Spleen (tissue), 11 donors: ENCODE measurements around the gene OR56B1. TPM values are rescaled to one million over a fixed set of nuclear protein-coding genes. Genes with fewer than 3 reads are reported as not detected.
A peak's percentile ranks its signal among the peaks of the same experiment; 100 is the strongest.

Experiments used
- DNase-seq: peaks from one replicate; pipeline ENCODE4 v3.0.0-alpha.2; 2020
- H3K27ac ChIP-seq, 8 donors: fragments of 200-600 bp; sonication (generic) in 7 of 8; 1 replicate in 4 of 8; 2 replicates in 4 of 8; pipeline versions ENCODE4 v1.5.0 to v1.8.0; 2016 to 2021; ENCODE audit warnings: inconsistent platforms in 4 of 8, mild to moderate bottlenecking in 4 of 8, moderate library complexity in 1 of 8
- H3K27me3 ChIP-seq, 7 donors: fragments of 200-600 bp; sonication (generic) in 6 of 7; replicated peaks in 1 of 7; 1 replicate in 4 of 7; 2 replicates in 3 of 7; pipeline versions ENCODE4 v1.5.0 to v1.8.0; 2016 to 2021; ENCODE audit warnings: inconsistent platforms in 3 of 7, mild to moderate bottlenecking in 1 of 7
- H3K36me3 ChIP-seq, 6 donors: fragments of 200-600 bp; sonication (generic) in 5 of 6; 1 replicate in 4 of 6; 2 replicates in 2 of 6; pipeline versions ENCODE4 v1.5.0 to v1.8.0; 2016 to 2021; ENCODE audit warnings: inconsistent platforms in 2 of 6
- H3K4me1 ChIP-seq, 6 donors: fragments of 200-600 bp; sonication (generic) in 5 of 6; 1 replicate in 3 of 6; 2 replicates in 3 of 6; pipeline versions ENCODE4 v1.5.0 to v1.8.0; 2016 to 2021; ENCODE audit warnings: inconsistent platforms in 3 of 6
- H3K4me3 ChIP-seq, 8 donors: fragments of 200-600 bp; sonication (generic) in 7 of 8; 1 replicate in 4 of 8; 2 replicates in 4 of 8; pipeline versions ENCODE4 v1.5.0 to v1.8.0; 2016 to 2021; ENCODE audit warnings: inconsistent platforms in 4 of 8, mild to moderate bottlenecking in 4 of 8, moderate library complexity in 2 of 8
- H3K9me3 ChIP-seq, 8 donors: fragments of 200-600 bp; sonication (generic) in 7 of 8; 1 replicate in 4 of 8; 2 replicates in 4 of 8; pipeline versions ENCODE4 v1.5.0 to v1.8.0; 2016 to 2021; ENCODE audit warnings: inconsistent platforms in 4 of 8
- CTCF ChIP-seq, 11 experiments: fragments of 200-600 bp in 7 of 11; fragments of 450-650 bp in 4 of 11; sonication (generic) in 4 of 11; IDR thresholded peaks in 8 of 11; conservative IDR thresholded peaks in 3 of 11; 1 replicate in 7 of 11; 2 replicates in 4 of 11; pipeline versions ENCODE4 v1.4.0 to v1.8.0; 2016 to 2021; ENCODE audit warnings: antibody characterized with exemption in 11 of 11, inconsistent platforms in 4 of 11, mild to moderate bottlenecking in 1 of 11
- POLR2A ChIP-seq, 3 donors: fragments of 450-650 bp; IDR thresholded peaks; one replicate each; pipeline ENCODE4 v1.5.1; 2017; ENCODE audit warnings: antibody characterized with exemption in 3 of 3, mild to moderate bottlenecking in 1 of 3
- POLR2AphosphoS5 ChIP-seq, 3 donors: sonication (generic); formaldehyde crosslinking; IDR thresholded peaks; one replicate each; pipeline ENCODE4 v1.5.1; 2017; ENCODE audit warnings: antibody characterized with exemption in 3 of 3
- WGBS, 5 donors: extraction: QIAGEN DNeasy Blood & Tissue Kit in 3 of 5; methylation state at CpG; one replicate each; pipeline versions ENCODE4 v1.1.5 to v1.1.7; 2013 to 2018; 5-methylcytosine and 5-hydroxymethylcytosine counted together
- intact Hi-C: fragments of 100-400 bp; cut with DNase I; formaldehyde crosslinking; loops from one replicate; pipeline ENCODE4 v1.15.0; 2023; ENCODE audit warnings: low total_unique reads
- polyA plus RNA-seq, 3 donors: library from polyadenylated mRNA; stranded (reverse); fragments of 200-250 nt; gene quantifications; one replicate each; pipeline ENCODE4 v1.2.1, GENCODE V29; 2013
- total RNA-seq, 7 donors: library from RNA; depleted of rRNA in 3 of 7; stranded (reverse); fragments of >200 nt in 3 of 7; fragmentation: NEBNext Ultra II Directional in 4 of 7; extraction: Animal tissue kit (Norgen Biotek cat#: 25700) in 4 of 7; gene quantifications; one replicate each; pipeline versions ENCODE4 v1.1.0 to v1.2.1, GENCODE V29; 2016 to 2021
- donor health status: healthy with polysubstance abuse.
- donor health status: DM: no; HTN: no; CAD: no; lungs with moderate emphysema.
- donor health status: DM: no; HTN: no; CAD: no.
- donor health status: Bipolar disorder and iron deficiency.
- donor health status: healthy.
- donor health status: DM: no; HTN: no; CAD: no.
- donor health status: DM: yes; HTN: yes; CAD: no.

The OR56B1 gene
- total and polyA plus RNA-seq, 10 donors = 0.06 to 1.8 (median 0.58) TPM

DNA sequence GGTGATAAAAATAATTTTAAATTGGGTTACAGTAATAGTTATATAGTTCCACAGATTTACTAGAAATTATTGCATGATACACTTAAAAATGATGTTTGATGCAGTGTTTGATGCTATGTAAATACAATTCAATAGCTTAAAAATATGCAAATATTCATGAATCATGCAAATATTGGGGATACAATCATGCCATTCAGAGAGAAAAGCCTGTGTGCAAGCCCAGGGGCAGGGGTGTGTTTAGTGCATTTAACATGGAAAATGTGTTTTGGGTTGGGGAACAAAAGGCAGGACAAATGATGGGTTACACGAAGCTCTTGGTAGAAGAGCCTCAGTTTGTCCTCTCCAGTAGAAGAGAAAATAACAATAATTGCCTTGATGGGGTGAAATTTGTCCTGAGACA is 40.7 kb upstream of the OR56B1 start:
- TF ChIP-seq CTCF (IDR thresholded peaks at IDR 0.05 in 8 of 11, conservative IDR thresholded peaks at IDR 0.05 in 3 of 11) (no peak), POLR2A (IDR thresholded peaks at IDR 0.05) (no peak), POLR2AphosphoS5 (IDR thresholded peaks at IDR 0.05) (no peak)
- no peak for DNase-seq
- peaks cover 13 to 77% (median 32%) of the 10 kb centered on the region in 6 donors for H3K36me3 ChIP-seq
- H3K4me1 ChIP-seq = peaks cover 16 to 90% (median 55%) of the 10 kb centered on the region in 6 donors
- 88 to 93% (median 90%) methylated on average over 1 of the region's 1 CpG for WGBS, 5 donors
- no peaks in the 10 kb centered on the region for H3K9me3 ChIP-seq
- intact Hi-C loops = loop anchor here (10.0 kb wide), 1 partner anchor 71 kb away; the partner anchor contains the start of gene TRIM34
- H3K27ac ChIP-seq = peak overlapping the region in 2 of 8 donors; percentile 2 to 10
- no peaks in the 10 kb centered on the region for H3K27me3 ChIP-seq
- H3K4me3 ChIP-seq = no peak overlapping the region

DNA sequence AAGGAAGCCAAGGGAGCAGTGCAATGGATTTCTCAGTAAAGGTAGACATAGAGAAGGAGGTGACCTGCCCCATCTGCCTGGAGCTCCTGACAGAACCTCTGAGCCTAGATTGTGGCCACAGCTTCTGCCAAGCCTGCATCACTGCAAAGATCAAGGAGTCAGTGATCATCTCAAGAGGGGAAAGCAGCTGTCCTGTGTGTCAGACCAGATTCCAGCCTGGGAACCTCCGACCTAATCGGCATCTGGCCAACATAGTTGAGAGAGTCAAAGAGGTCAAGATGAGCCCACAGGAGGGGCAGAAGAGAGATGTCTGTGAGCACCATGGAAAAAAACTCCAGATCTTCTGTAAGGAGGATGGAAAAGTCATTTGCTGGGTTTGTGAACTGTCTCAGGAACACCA is 40.0 kb upstream of the OR56B1 start:
- TF ChIP-seq CTCF (IDR thresholded peaks at IDR 0.05 in 8 of 11, conservative IDR thresholded peaks at IDR 0.05 in 3 of 11) (no peak), POLR2AphosphoS5 (IDR thresholded peaks at IDR 0.05) (peak in 1 of 3 donors; percentile 35), POLR2A (IDR thresholded peaks at IDR 0.05) (no peak)
- peaks cover 13 to 83% (median 36%) of the 10 kb centered on the region in 6 donors for H3K36me3 ChIP-seq

GRCh38 chr11:5698281-5698680 is 38.0 kb upstream of the OR56B1 start:
- 94 to 96% (median 95%) methylated on average over 7 of the region's 7 CpGs for WGBS, 5 donors
- DNase-seq = no peak
- Histone ChIP-seq H3K9me3 (no peaks in the 10 kb centered on the region), H3K27me3 (no peaks in the 10 kb centered on the region), H3K4me3 (no peak overlapping the region), H3K4me1 (peaks cover 20 to 92% (median 52%) of the 10 kb centered on the region in 6 donors), H3K27ac (no peak overlapping the region), H3K36me3 (peaks cover 13 to 95% (median 52%) of the 10 kb centered on the region in 6 donors)
- TF ChIP-seq POLR2AphosphoS5 (IDR thresholded peaks at IDR 0.05) = no peak
- intact Hi-C loops = loop anchor here (10.0 kb wide), 1 partner anchor 73 kb away; the partner anchor contains the start of gene TRIM34

More for the DNA sequence above, 40.0 kb upstream of the OR56B1 start:
- no peak overlapping the region for H3K4me3 ChIP-seq
- no peaks in the 10 kb centered on the region for H3K27me3 ChIP-seq
- peak overlapping the region in 2 of 8 donors; percentile 2 to 10 for H3K27ac ChIP-seq
- intact Hi-C loops = loop anchor here (10.0 kb wide), 1 partner anchor 71 kb away; the partner anchor contains the start of gene TRIM34
- WGBS, 5 donors = 65 to 96% (median 83%) methylated on average over 2 of the region's 2 CpGs
- no peak for DNase-seq
- H3K9me3 ChIP-seq = no peaks in the 10 kb centered on the region
- peaks cover 21 to 97% (median 61%) of the 10 kb centered on the region in 6 donors for H3K4me1 ChIP-seq

- peaks cover 20 to 97% (median 69%) of the 10 kb centered on the region in 6 donors for H3K36me3 ChIP-seq
- TF ChIP-seq POLR2A (IDR thresholded peaks at IDR 0.05) (no peak), CTCF (IDR thresholded peaks at IDR 0.05 in 8 of 11, conservative IDR thresholded peaks at IDR 0.05 in 3 of 11) (no peak), POLR2AphosphoS5 (IDR thresholded peaks at IDR 0.05) (no peak)
- H3K27me3 ChIP-seq = no peaks in the 10 kb centered on the region
- peak overlapping the region in 2 of 8 donors; percentile 18 to 53 for H3K4me3 ChIP-seq
- peak overlapping the region in 6 of 8 donors; percentile 16 to 79 (median 62) for H3K27ac ChIP-seq
- peaks cover 15 to 92% (median 44%) of the 10 kb centered on the region in 6 donors for H3K4me1 ChIP-seq
- 29 to 58% (median 47%) methylated on average over 10 of the region's 10 CpGs for WGBS, 5 donors
- peak; percentile 67 for DNase-seq
- H3K9me3 ChIP-seq = no peaks in the 10 kb centered on the region
- intact Hi-C loops = no loop called here
Measured at GRCh38 chr11:5700421-5701054, 35.7 kb upstream of the OR56B1 start.
